Pancreas (tissue), 10 donors: Measurements from ENCODE around the gene C1orf167. TPM values are rescaled to one million over a fixed set of nuclear protein-coding genes. Genes with fewer than 3 reads are reported as not detected.
A peak's percentile ranks its signal among the peaks of the same experiment; 100 is the strongest.

Experiments
- ATAC-seq, 4 donors: fragments of 200-7000 bp; cut with Tn5 transposase; one replicate each; pipeline versions ENCODE4 v1.8.0 to v1.9.1; 2020; ENCODE audit warnings: mild to moderate bottlenecking in 4 of 4, moderate library complexity in 4 of 4
- DNase-seq, 6 donors: peaks; one replicate each; pipeline ENCODE4 v3.0.0-alpha.2; 2020
- FAIRE-seq: peaks from 2 replicates; lab custom pipeline; 2012; peaks lifted over from hg19 to GRCh38; lab: Jason Lieb, UNC
- H3K27ac ChIP-seq, 4 donors: fragments of 200-600 bp; sonication (generic); 1 replicate in 3 of 4; 2 replicates in 1 of 4; pipeline versions ENCODE4 v1.5.0 to v1.8.0; 2020
- H3K27me3 ChIP-seq, 4 donors: fragments of 200-600 bp; one replicate each; pipeline ENCODE4 v1.8.0; 2021
- H3K36me3 ChIP-seq, 3 donors: fragments of 200-600 bp; sonication (generic) in 1 of 3; one replicate each; pipeline versions ENCODE4 v1.5.0 to v1.8.0; 2020 to 2021
- H3K4me1 ChIP-seq, 3 donors: fragments of 200-600 bp; one replicate each; pipeline ENCODE4 v1.8.0; 2021
- H3K4me3 ChIP-seq, 4 donors: fragments of 200-600 bp; sonication (generic) in 2 of 4; one replicate each; pipeline versions ENCODE4 v1.5.0 to v1.8.0; 2020 to 2021
- H3K9me3 ChIP-seq, 4 donors: fragments of 200-600 bp; one replicate each; pipeline ENCODE4 v1.8.0; 2021
- WGBS, 2 donors: extraction: QIAGEN DNeasy Blood & Tissue Kit; methylation state at CpG; one replicate each; pipeline ENCODE4 v1.1.7; 2013; 5-methylcytosine and 5-hydroxymethylcytosine counted together
- intact Hi-C, 3 donors: fragments of 100-400 bp; cut with DNase I; formaldehyde crosslinking; loops; one replicate each; pipeline versions ENCODE4 v1.11.1 to v1.14.2; 2022
- polyA plus RNA-seq, 2 donors: library from polyadenylated mRNA; stranded (reverse); fragments of 200-250 nt; gene quantifications; one replicate each; pipeline ENCODE4 v1.2.3, GENCODE V29; 2013
- total RNA-seq, 6 donors: library from RNA; stranded (reverse); fragmentation: NEBNext Ultra II Directional in 4 of 6; extraction: Animal tissue kit (Norgen Biotek cat#: 25700) in 4 of 6; gene quantifications; one replicate each; pipeline versions ENCODE4 v1.2.1 to v1.2.4, GENCODE V29; 2021 to 2023
- TF ChIP-seq, protein P1 (sequence below), 4 donors: fragments of 200-600 bp; sonication (generic) in 3 of 4; IDR thresholded peaks; one replicate each; pipeline versions ENCODE4 v1.5.0 to v1.8.0; 2021; ENCODE audit warnings: antibody characterized with exemption in 4 of 4
- donor health status: healthy with polysubstance abuse.
- donor health status: DM: no; HTN: no; CAD: no; lungs with moderate emphysema.
- donor health status: DM: no; HTN: no; CAD: no.
- donor health status: control.
- donor health status: control.
- donor health status: Bipolar disorder and iron deficiency.
- donor health status: DM: yes; HTN: yes; CAD: no.
- donor health status: DM: no; HTN: no; CAD: no.
- donor health status: DM: no; HTN: no; CAD: no.
- donor health status: DM: yes; HTN: yes; CAD: no.

C1orf167 gene, protein sequence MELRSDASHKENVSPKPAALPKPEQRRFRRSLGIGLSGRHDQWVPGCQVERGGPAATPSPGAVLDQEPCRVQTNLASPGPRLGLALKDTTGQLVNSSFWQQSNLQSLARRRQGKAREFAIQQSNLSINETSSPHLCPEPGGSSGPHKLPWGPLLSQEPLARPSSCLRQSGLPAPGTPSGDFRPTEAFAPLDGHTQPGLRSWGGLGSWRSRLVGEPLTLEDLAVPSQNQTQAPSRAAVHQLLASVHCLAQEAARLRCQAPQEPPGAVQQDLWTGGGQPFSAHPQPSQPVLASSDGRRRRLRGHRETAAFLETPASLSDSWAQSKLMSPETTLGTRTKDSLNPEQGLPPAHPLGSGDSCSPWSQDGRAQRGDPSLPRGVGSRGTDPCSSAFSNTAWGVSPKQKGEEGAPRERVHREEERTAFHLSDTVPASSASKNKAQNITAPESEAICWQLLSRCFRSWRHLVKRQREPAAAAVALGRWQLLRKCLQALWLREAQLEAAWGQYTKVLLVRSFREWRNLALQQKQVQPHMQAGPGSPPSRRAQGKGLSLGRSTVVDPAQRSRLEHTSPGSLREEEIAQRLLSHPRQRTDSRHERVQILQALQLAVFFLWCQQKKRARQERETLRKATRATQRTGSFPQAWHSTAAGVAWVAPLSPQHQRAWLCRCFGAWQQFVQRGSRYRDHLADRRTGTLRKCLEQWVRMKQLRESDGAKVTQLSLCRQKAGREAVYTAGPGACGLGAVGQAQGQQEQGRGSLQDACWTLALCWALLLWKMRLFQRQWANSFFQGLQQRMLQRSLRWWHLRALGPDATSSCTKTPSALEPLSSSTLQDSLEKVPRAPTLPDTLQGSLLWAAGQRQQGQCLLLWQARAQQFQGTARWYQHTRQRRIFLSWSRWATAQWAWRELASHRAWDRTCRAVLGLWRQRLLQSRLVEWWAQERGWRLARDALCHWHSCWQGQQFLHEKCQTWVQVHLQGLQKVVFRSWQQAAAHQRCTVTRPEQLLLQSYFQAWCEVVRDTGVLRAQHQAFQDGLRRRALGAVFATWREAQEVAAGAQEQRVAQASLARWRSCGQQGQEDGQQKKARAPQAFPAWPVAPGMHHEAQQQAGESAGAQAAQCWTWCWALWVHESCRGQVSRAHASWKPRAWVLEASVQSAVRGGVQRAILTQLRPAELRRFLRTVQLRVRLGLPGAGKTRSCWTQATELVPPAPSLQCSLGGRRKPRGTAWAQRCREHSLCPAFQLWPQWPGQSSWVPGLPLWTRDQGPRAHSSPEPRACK (N-terminal part only)
- total RNA-seq (under 1 TPM in 1 of 6 donors, not detected in 5; 0.37 TPM), polyA plus RNA-seq (1 to 10 TPM in 1 of 2 donors, under 1 TPM in 1; 0.85 to 1.4 TPM)

- WGBS, 2 donors, result 7% methylated on average over 29 of the region's 29 CpGs
- DNase-seq (peak in 1 of 6 donors; percentile 45), FAIRE-seq (no peak), ATAC-seq (peak; percentile 39 to 81 (median 52))
- Histone ChIP-seq H3K36me3 (no peaks in the 10 kb centered on the region), H3K27ac (no peak within 1 kb of the TSS), H3K4me3 (no peak within 1 kb of the TSS), H3K9me3 (no peaks in the 10 kb centered on the region), H3K4me1 (no peaks in the 10 kb centered on the region), H3K27me3 (no peaks in the 10 kb centered on the region)
- TF ChIP-seq, protein P1, sequence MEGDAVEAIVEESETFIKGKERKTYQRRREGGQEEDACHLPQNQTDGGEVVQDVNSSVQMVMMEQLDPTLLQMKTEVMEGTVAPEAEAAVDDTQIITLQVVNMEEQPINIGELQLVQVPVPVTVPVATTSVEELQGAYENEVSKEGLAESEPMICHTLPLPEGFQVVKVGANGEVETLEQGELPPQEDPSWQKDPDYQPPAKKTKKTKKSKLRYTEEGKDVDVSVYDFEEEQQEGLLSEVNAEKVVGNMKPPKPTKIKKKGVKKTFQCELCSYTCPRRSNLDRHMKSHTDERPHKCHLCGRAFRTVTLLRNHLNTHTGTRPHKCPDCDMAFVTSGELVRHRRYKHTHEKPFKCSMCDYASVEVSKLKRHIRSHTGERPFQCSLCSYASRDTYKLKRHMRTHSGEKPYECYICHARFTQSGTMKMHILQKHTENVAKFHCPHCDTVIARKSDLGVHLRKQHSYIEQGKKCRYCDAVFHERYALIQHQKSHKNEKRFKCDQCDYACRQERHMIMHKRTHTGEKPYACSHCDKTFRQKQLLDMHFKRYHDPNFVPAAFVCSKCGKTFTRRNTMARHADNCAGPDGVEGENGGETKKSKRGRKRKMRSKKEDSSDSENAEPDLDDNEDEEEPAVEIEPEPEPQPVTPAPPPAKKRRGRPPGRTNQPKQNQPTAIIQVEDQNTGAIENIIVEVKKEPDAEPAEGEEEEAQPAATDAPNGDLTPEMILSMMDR (IDR thresholded peaks at IDR 0.05), result no peak
- intact Hi-C loops, result no loop called here
Measured at GRCh38 chr1:11761988-11762406, at the start of gene C1orf167. TSS of gene C1orf167 (plus strand) at chr1:11762193. CDS start at chr1:11764401, 2,208 bp downstream.

DNA sequence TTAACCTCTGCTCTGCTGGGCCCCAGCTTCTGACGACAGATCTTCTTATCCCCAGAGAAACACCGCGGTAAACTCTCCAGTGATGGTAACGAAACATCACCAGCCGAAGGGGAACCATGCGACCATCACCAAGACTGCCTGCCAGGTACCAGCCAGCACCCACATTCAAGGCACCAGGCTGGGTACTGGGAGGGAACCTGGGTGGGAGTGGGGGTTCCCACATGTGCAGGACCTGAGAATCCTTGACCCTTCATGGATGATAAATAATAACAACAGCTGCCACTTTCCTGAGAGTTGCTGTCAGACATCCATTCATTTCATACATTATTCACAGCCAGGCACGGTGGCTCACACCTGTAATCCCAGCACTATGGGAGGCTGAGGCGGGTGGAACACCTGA, 49.7 kb upstream of the C1orf167 start:
- Histone ChIP-seq H3K4me1 (no peaks in the 10 kb centered on the region), H3K9me3 (no peaks in the 10 kb centered on the region), H3K27ac (no peak overlapping the region), H3K27me3 (no peaks in the 10 kb centered on the region), H3K4me3 (no peak overlapping the region), H3K36me3 (no peaks in the 10 kb centered on the region)
- no peak for FAIRE-seq
- WGBS, 2 donors, result 80 to 85% methylated on average over 8 of the region's 8 CpGs
- ATAC-seq, result no peak
- DNase-seq, result no peak
- TF ChIP-seq, protein P1 (IDR thresholded peaks at IDR 0.05), result no peak
- intact Hi-C loops, result no loop called here

DNA sequence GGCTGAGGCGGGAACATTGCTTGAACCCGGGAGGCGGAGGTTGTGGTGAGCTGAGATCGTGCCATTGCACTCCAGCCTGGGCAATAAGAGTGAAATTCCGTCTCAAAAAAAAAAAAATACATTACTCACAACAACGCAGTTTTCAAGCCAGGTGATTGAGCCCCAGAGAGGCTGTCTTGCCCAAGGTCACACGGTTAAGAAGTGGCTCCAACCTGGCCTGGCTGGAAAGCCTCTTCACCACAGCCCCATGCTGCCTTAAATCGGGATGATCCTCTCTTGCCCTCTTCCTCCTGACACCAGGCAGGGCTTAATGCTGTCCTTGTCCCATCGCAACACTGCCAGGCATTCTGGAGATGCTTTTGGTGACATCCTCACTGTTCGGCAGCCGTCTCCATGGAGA, 48.9 kb upstream of the C1orf167 start:
- DNase-seq (no peak), ATAC-seq (no peak), FAIRE-seq (no peak)
- H3K4me3 ChIP-seq, result no peak overlapping the region
- no peaks in the 10 kb centered on the region for H3K4me1 ChIP-seq
- no peaks in the 10 kb centered on the region for H3K36me3 ChIP-seq
- WGBS, 2 donors, result 66 to 73% methylated on average over 11 of the region's 11 CpGs
- no peak overlapping the region for H3K27ac ChIP-seq
- no peaks in the 10 kb centered on the region for H3K9me3 ChIP-seq
- no peaks in the 10 kb centered on the region for H3K27me3 ChIP-seq
- intact Hi-C loops, result no loop called here
- TF ChIP-seq, protein P1 (IDR thresholded peaks at IDR 0.05), result no peak

GRCh38 chr1:11714831-11715575, 47.0 kb upstream of the C1orf167 start:
- Histone ChIP-seq H3K27ac (no peak overlapping the region), H3K4me1 (no peaks in the 10 kb centered on the region), H3K27me3 (no peaks in the 10 kb centered on the region), H3K9me3 (no peaks in the 10 kb centered on the region), H3K36me3 (no peaks in the 10 kb centered on the region), H3K4me3 (no peak overlapping the region)
- WGBS, 2 donors, result 69 to 79% methylated on average over 24 of the region's 24 CpGs
- ATAC-seq (no peak), DNase-seq (no peak), FAIRE-seq (no peak)
- intact Hi-C loops, result loop anchor here in 1 of 3 donors (5.0 kb wide), 1 partner anchor 63 kb away; the partner anchor contains the start of genes FBXO2 and FBXO44
- TF ChIP-seq, protein P1 (IDR thresholded peaks at IDR 0.05), result no peak
